HG03571 (cell line): ENCODE data around the gene SLU7.
"Not testable (repeated sequence)": the region's sequence is repeated elsewhere in the genome, so short reads cannot be mapped to it uniquely, and the experiment has no call there.

Experiments
- ATAC-seq: cut with Tn5 transposase; IDR thresholded peaks from one replicate; pipeline ENCODE4 v1.9.1; 2021; ENCODE audit not compliant: unreplicated experiment

Gene SLU7

DNA sequence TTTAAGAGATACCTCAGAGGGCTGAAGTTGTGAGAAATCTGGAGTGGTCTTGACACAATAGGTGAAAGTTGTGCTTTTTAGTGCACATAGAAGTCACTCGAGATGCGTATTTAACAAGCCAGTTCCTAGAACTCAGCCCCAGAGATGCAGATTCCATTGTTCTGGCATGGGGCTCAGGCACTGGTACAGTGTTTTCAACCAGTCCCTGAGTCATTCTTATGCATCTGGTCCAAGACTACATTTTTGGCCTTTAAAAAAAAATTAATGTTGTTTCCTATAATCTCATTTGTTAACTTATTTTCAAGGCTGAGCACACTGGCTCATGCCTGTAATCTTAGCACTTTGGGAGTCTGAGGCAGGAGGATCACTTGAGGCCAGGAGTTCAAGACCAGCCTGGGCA lies 32.4 kb upstream of the SLU7 start:
- ATAC-seq, result no peak

- peak; percentile 49 for ATAC-seq
These were observed 31.5 kb upstream of the SLU7 start for GRCh38 chr5:160450164-160450932.

DNA sequence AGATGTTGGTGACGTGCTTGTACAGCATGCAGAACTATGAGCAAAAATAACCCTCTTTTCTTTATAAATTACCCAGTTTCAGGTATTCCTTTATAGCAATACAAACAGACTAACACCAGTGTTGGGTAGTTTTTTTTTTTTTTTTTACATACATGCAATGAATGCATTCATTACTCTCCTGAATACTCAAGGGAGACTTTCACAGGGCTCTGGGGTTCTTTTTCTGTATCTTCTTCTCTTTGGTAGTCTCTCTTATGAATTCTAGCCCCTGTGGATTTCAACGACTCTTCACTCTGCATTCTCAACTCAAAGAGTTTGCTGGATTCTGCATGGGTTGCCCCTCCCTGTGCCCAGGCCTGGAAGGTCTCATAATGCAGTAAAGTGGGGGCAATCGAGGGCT lies 30.6 kb upstream of the SLU7 start:
- no peak for ATAC-seq

- no peak for ATAC-seq
These were observed 30.0 kb upstream of the SLU7 start for GRCh38 chr5:160448886-160449285.

DNA sequence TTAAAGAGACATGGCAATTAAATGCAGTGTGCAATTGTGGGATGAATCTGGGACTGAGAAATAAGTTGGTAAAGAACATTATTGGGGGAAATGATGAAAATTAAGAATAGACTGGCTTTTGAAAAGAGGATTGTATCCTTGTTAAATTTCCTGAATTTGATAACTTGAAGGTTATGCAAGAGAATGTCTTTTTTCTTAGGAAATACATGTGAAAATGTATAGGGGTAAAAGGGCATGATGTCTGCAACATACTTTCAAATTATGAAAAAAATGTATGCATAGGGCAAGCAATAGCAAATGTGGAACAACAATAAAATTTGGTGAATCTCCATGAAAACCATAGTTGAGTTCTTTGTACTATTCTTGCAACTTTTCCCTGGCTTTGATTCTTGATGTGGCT lies 26.9 kb upstream of the SLU7 start:
- ATAC-seq, result no peak

GRCh38 chr5:160445132-160445531 lies 26.3 kb upstream of the SLU7 start:
- ATAC-seq, result peak; percentile 36

- ATAC-seq, result no peak
These were observed 25.5 kb upstream of the SLU7 start for GRCh38 chr5:160444407-160444806.

- ATAC-seq, result no peak
These were observed 24.0 kb upstream of the SLU7 start for GRCh38 chr5:160442824-160443431.

DNA sequence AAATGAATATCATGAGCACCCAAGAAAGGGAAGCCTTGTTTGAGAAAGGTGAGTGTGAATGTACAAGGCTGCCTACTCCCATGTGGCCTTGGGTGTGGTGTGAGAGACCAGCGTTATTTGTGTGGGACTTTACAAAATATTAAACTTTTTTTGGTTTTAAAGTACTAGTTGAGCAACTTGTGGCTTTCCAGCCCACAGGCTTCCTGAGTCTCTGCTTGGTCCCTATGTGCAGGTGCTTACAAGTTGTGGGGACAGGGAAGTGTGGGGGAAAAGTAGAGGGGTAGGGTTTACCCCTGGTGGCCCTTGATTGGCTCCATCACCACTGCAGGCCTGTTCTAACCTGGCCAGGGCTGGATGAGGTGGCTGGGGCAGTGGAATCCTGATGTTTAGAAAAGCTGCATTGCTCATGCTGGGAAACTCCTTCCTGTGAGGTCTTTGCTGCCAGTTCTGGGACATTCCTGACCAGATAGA lies 22.5 kb upstream of the SLU7 start:
- ATAC-seq, result peak; percentile 29

GRCh38 chr5:160439205-160439600 lies 20.3 kb upstream of the SLU7 start:
- ATAC-seq, result peak; percentile 55

GRCh38 chr5:160438316-160439204 lies 19.7 kb upstream of the SLU7 start:
- peak; percentile 28 for ATAC-seq

GRCh38 chr5:160437271-160437670 lies 18.4 kb upstream of the SLU7 start:
- no peak for ATAC-seq

GRCh38 chr5:160436661-160437060 lies 17.8 kb upstream of the SLU7 start:
- ATAC-seq, result not testable (repeated sequence)

DNA sequence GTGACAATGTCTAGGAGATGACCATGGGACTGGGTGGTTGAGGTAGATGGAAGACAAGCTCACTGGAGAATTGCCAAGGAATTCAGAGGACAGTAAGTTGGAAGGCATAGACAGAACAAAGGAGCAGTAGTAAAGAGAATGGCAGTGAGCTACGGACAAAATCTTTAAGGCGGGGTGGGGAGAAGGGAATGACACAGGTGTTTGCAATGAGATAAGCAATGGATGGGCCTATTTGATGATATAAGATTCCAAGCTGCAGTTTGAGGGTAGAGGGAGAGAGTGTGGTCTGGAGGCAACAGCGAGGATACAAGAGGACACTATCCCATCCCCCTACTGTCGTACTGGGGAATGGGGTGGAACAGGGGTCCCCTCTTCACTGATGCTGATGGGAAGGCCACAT lies 17.1 kb upstream of the SLU7 start:
- no peak for ATAC-seq

- ATAC-seq, result no peak
These were observed 16.7 kb upstream of the SLU7 start for GRCh38 chr5:160435532-160435931.

DNA sequence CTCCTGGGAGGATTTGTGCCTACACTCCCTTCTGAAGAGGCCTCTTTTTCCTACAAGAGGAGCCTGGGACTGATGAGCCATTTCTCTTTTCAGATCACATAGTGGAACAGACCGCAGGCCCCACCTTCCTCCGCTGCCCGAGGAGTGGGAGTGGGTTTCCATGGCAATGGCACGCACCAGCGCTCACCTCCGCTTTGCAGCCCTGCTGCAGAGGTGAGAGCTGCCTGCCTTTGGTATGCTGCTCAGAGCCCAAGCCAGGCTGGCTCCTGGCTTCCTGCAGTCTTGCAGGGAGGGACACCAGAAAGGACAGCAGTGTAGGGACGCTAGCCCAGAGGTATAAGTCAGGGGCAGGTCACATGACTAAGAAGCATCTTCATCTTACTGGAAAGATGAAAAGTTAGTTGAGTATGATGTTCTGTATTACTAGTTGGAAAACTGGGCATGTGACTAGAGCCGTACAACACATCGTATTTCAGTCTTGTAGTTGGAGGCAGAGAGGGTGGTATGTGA lies 15.2 kb upstream of the SLU7 start:
- ATAC-seq, result peak; percentile 84

DNA sequence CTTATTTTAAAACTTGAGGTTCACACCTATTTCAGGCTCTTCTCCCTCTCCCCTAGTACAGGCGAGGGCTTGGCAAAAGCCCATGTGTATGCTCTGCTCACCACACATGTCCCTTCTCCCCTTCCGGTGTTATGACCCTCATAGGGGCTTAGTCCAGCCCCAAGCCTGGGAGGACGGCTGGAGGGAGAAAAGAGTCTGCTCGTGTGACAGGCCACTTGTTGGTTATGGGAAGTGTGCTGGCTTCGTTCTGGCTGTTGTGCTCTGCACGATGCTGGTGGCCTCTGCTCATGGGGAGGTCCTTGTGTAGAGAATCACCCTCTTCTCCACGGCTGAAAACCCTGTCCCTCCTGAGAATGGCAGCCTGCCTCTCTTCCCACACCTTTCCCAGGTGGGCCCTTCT lies 13.9 kb upstream of the SLU7 start:
- no peak for ATAC-seq

GRCh38 chr5:160432196-160432595 lies 13.3 kb upstream of the SLU7 start:
- ATAC-seq, result no peak

DNA sequence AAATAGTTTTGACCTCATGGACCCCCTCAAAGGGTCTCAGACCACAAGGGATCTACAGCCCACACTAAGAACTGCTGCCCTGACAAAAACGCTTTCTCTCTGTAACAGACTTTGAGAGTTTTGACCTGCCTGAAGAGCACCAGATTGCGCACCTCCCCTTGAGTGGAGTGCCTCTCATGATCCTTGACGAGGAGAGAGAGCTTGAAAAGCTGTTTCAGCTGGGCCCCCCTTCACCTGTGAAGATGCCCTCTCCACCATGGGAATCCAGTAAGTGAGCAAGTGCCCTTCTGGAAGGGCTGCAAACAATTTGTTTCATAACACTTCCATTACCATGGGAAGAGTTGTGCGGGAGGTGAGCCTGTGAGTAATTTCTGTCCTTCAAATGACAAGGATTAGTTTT lies 8.7 kb upstream of the SLU7 start:
- ATAC-seq, result no peak

GRCh38 chr5:160423099-160423498 lies 4.2 kb upstream of the SLU7 start:
- no peak for ATAC-seq

GRCh38 chr5:160421625-160422258 lies 2.9 kb upstream of the SLU7 start, which contains the start of gene PTTG1:
Gene PTTG1, plus strand, starts transcription at chr5:160421855. Its CDS starts 458 bp downstream, at chr5:160422313.
- peak; percentile 69 for ATAC-seq
